ENCODE data around the gene MT1F. TPM values are rescaled to one million over a fixed set of nuclear protein-coding genes. Genes with fewer than 3 reads are reported as not detected.

Gene MT1F
- total and polyA plus RNA-seq, 2 of the 4 experiments (the other 2 are of a cell fraction), result 0.56 TPM; not detected in 1

GRCh38 chr16:56609463-56609921 is 48.3 kb upstream of the MT1F start:
- Histone ChIP-seq H3K27ac (ENCODE audit: insufficient read depth, low read length) (peak overlapping the region; percentile 63), H2AFZ (replicated peaks; ENCODE audit: low read length, poor library complexity) (peak overlapping the region; percentile 54), H3K4me2 (ENCODE audit: low read depth, low read length) (peak overlapping the region; percentile 78), H2BK15ac (ENCODE audit: low read depth, low read length) (peak overlapping the region; percentile 63), H2BK20ac (ENCODE audit: low read depth, low read length) (peak overlapping the region; percentile 74), H2BK120ac (ENCODE audit: low read depth, low read length) (peak overlapping the region; percentile 92), H4K8ac (ENCODE audit: low read depth in 2 of 2, low read length in 2 of 2) (peak overlapping the region; percentile 36 to 81), H4K5ac (ENCODE audit: low read depth, low read length) (peak overlapping the region; percentile 12; the same call in 1 of the 2 replicates), H4K20me1 (ENCODE audit: insufficient read depth, low read length) (peaks cover 11% of the 10 kb centered on the region), H4K91ac (ENCODE audit: insufficient read depth, low read depth, low read length) (peak overlapping the region; percentile 83), H3K9ac (ENCODE audit: low read depth, low read length) (peak overlapping the region; percentile 65), H3K4me3 (ENCODE audit: insufficient read depth, low read depth, low read length) (peak overlapping the region; percentile 72), H3K14ac (replicated peaks; ENCODE audit: low read depth, low read length) (peak overlapping the region; percentile 82), H3K56ac (ENCODE audit: extremely low read depth, insufficient read depth, low read length) (peak overlapping the region; percentile 78), H3K9me3 (ENCODE audit: control insufficient read depth, insufficient read depth, low read length) (no peaks in the 10 kb centered on the region), H3K4ac (ENCODE audit: low read depth, low read length) (peak overlapping the region; percentile 92), H3K27me3 (ENCODE audit: control insufficient read depth, insufficient read depth, low read length) (no peaks in the 10 kb centered on the region), H3K36me3 (ENCODE audit: control insufficient read depth, insufficient read depth, low read length) (no peaks in the 10 kb centered on the region), H2AK5ac (ENCODE audit: low read depth, low read length) (peak overlapping the region; percentile 91), H3K9me1 (ENCODE audit: insufficient read depth, low read length) (peaks cover 22% of the 10 kb centered on the region), H3K79me1 (ENCODE audit: low read depth in 1 of 2, low read length in 2 of 2) (peaks cover 2 to 53% of the 10 kb centered on the region in 2 experiments; a peak in 3 of 4 replicates), H2AK9ac (replicated peaks; ENCODE audit: low read depth, low read length, poor library complexity) (peak overlapping the region; percentile 83), H3K18ac (ENCODE audit: low read depth, low read length) (peak overlapping the region; percentile 40), H2BK5ac (ENCODE audit: low read depth, low read length, poor library complexity, severe bottlenecking) (peak overlapping the region; percentile 98), H3K23ac (ENCODE audit: low read depth, low read length) (peak overlapping the region; percentile 98), H3K4me1 (ENCODE audit: control insufficient read depth, insufficient read depth, low read length) (peaks cover 30% of the 10 kb centered on the region)
- ATAC-seq (ENCODE audit: low read depth), result peak; percentile 7
- dilution Hi-C loops (cut with HindIII; ENCODE audit: low sequenced_read_pairs, unreplicated experiment) (no loop called here), in situ Hi-C loops (cut with MboI; ENCODE audit: low sequenced_read_pairs) (no loop called here), intact Hi-C loops (cut with micrococcal nuclease) (loop anchor here (2.0 to 10.0 kb wide), 4 partner anchors 17 to 255 kb away; partner anchors contain the start of gene MT1X)
- POLR2A ChIA-PET (ENCODE audit: unreplicated experiment), result no interaction called here
- DNase-seq, result peak; percentile 92
- WGBS, 2 experiments (ENCODE audit: extremely low coverage in 2 of 2, insufficient read length in 1 of 2), result 0% methylated on average over 2 of the region's 6 CpGs; no CpG with 5 or more reads in 1 of the 2 experiments
- no TSS peak for BruUV-seq (replicated peaks)
- TF ChIP-seq CTCF (conservative IDR thresholded peaks at IDR 0.05; ENCODE audit: low read depth, low read length), result 0 out of 2 replicates have a peak, but pooled peaks have one; percentile 24
- 0 out of 2 replicates have a peak, but pooled peaks have one; percentile 23 for TF ChIP-seq CEBPB (IDR thresholded peaks at IDR 0.05; ENCODE audit: low read depth, low read length)
- peak; percentile 5; the same call in 1 of the 2 replicates for TF ChIP-seq RAD21 (IDR thresholded peaks at IDR 0.05; ENCODE audit: low read length)
- TF ChIP-seq CHD1 (IDR thresholded peaks at IDR 0.05; ENCODE audit: low read depth, low read length), result no peak
- 0 out of 2 replicates have a peak, but pooled peaks have one; percentile 1 for TF ChIP-seq NFE2L2 (IDR thresholded peaks at IDR 0.05; ENCODE audit: low read depth, low read length)
- CTCF ChIA-PET, result no interaction called here
